Measurements from ENCODE around the gene UBL5. TPM values are rescaled to one million over a fixed set of nuclear protein-coding genes. Genes with fewer than 3 reads are reported as not detected.

UBL5 gene
- total and polyA plus RNA-seq, 10 of the 15 experiments (the other 5 are each of a cell fraction or from before 2014, with no cell fraction given): 297 to 897 (median 711) TPM

- TF ChIP-seq, protein P1, sequence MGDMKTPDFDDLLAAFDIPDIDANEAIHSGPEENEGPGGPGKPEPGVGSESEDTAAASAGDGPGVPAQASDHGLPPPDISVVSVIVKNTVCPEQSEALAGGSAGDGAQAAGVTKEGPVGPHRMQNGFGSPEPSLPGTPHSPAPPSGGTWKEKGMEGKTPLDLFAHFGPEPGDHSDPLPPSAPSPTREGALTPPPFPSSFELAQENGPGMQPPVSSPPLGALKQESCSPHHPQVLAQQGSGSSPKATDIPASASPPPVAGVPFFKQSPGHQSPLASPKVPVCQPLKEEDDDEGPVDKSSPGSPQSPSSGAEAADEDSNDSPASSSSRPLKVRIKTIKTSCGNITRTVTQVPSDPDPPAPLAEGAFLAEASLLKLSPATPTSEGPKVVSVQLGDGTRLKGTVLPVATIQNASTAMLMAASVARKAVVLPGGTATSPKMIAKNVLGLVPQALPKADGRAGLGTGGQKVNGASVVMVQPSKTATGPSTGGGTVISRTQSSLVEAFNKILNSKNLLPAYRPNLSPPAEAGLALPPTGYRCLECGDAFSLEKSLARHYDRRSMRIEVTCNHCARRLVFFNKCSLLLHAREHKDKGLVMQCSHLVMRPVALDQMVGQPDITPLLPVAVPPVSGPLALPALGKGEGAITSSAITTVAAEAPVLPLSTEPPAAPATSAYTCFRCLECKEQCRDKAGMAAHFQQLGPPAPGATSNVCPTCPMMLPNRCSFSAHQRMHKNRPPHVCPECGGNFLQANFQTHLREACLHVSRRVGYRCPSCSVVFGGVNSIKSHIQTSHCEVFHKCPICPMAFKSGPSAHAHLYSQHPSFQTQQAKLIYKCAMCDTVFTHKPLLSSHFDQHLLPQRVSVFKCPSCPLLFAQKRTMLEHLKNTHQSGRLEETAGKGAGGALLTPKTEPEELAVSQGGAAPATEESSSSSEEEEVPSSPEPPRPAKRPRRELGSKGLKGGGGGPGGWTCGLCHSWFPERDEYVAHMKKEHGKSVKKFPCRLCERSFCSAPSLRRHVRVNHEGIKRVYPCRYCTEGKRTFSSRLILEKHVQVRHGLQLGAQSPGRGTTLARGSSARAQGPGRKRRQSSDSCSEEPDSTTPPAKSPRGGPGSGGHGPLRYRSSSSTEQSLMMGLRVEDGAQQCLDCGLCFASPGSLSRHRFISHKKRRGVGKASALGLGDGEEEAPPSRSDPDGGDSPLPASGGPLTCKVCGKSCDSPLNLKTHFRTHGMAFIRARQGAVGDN (IDR thresholded peaks at IDR 0.05): no peak
- TF ChIP-seq IKZF2 (IDR thresholded peaks at IDR 0.05): no peak
- peak; percentile 41; the same call in 1 of the 2 replicates for TF ChIP-seq FOXM1 (IDR thresholded peaks at IDR 0.05; ENCODE audit: low read depth, low read length)
- TF ChIP-seq, protein P2, sequence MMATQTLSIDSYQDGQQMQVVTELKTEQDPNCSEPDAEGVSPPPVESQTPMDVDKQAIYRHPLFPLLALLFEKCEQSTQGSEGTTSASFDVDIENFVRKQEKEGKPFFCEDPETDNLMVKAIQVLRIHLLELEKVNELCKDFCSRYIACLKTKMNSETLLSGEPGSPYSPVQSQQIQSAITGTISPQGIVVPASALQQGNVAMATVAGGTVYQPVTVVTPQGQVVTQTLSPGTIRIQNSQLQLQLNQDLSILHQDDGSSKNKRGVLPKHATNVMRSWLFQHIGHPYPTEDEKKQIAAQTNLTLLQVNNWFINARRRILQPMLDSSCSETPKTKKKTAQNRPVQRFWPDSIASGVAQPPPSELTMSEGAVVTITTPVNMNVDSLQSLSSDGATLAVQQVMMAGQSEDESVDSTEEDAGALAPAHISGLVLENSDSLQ (IDR thresholded peaks at IDR 0.05): peak; percentile 84
- no peak for TF ChIP-seq MLLT1 (IDR thresholded peaks at IDR 0.05)
- peak; percentile 93 for TF ChIP-seq YY1 (IDR thresholded peaks at IDR 0.05; ENCODE audit: low read depth, low read length)
- TF ChIP-seq BMI1 (IDR thresholded peaks at IDR 0.05; ENCODE audit: borderline replicate concordance): peak; percentile 78
- no peak for TF ChIP-seq RBBP5 (conservative IDR thresholded peaks at IDR 0.05)
These were observed 31.5 kb upstream of the UBL5 start (continued) for GRCh38 chr19:9796113-9796773.

All from GM12878 (cell line).